NCI-H2029 treated with DMSO at 0.1 percent for 48 hours (cell line): Measurements from ENCODE around the gene HES5.

ENCODE experiments used
- DNase-seq: peaks from one replicate; lab custom pipeline; 2025; lab: John Stamatoyannopoulos, UW

The HES5 gene

GRCh38 chr1:2499986-2500596 is 30.0 kb downstream of the HES5 start:
- DNase-seq: no peak

GRCh38 chr1:2499260-2499659 is 30.8 kb downstream of the HES5 start:
- DNase-seq: no peak

- DNase-seq: no peak
Observed at GRCh38 chr1:2498648-2499047, 31.4 kb downstream of the HES5 start.

- DNase-seq: no peak
Observed at GRCh38 chr1:2497891-2498290, 32.2 kb downstream of the HES5 start.

GRCh38 chr1:2496746-2497145 is 33.3 kb downstream of the HES5 start:
- no peak for DNase-seq

- DNase-seq: no peak
Observed at GRCh38 chr1:2496087-2496622, 33.9 kb downstream of the HES5 start.

GRCh38 chr1:2495546-2495945 is 34.5 kb downstream of the HES5 start:
- no peak for DNase-seq

- DNase-seq: no peak
Observed at GRCh38 chr1:2495026-2495425, 35.0 kb downstream of the HES5 start.

- no peak for DNase-seq
Observed at GRCh38 chr1:2494323-2494693, 35.8 kb downstream of the HES5 start.

- DNase-seq: no peak
Observed at GRCh38 chr1:2493691-2494322, 36.3 kb downstream of the HES5 start.

GRCh38 chr1:2493218-2493617 is 36.8 kb downstream of the HES5 start:
- DNase-seq: no peak

- DNase-seq: no peak
Observed at GRCh38 chr1:2492091-2492490, 38.0 kb downstream of the HES5 start.

GRCh38 chr1:2489615-2490014 is 40.4 kb downstream of the HES5 start:
- no peak for DNase-seq

- no peak for DNase-seq
Observed at GRCh38 chr1:2488688-2489087, 41.4 kb downstream of the HES5 start.

- no peak for DNase-seq
Observed at GRCh38 chr1:2486558-2486957, 43.5 kb downstream of the HES5 start.

GRCh38 chr1:2486041-2486440 is 44.0 kb downstream of the HES5 start:
- DNase-seq: no peak

GRCh38 chr1:2483970-2484369 is 46.1 kb downstream of the HES5 start:
- DNase-seq: no peak

- DNase-seq: no peak
Observed at GRCh38 chr1:2483026-2483425, 47.0 kb downstream of the HES5 start.

GRCh38 chr1:2482588-2482987 is 47.5 kb downstream of the HES5 start:
- DNase-seq: no peak

- no peak for DNase-seq
Observed at GRCh38 chr1:2481885-2482284, 48.2 kb downstream of the HES5 start.

GRCh38 chr1:2480986-2481364 is 49.1 kb downstream of the HES5 start:
- no peak for DNase-seq

GRCh38 chr1:2480236-2480985 is 49.7 kb downstream of the HES5 start:
- DNase-seq: no peak

- no peak for DNase-seq
Observed at GRCh38 chr1:2479618-2480017, 50.4 kb downstream of the HES5 start.
